HG03060 (cell line): ENCODE data around the gene FSIP2.
"Not testable (repeated sequence)": the region's sequence is repeated elsewhere in the genome, so short reads cannot be mapped to it uniquely, and the experiment has no call there.

Experiments used
- ATAC-seq: cut with Tn5 transposase; IDR thresholded peaks from one replicate; pipeline ENCODE4 v1.9.1; 2021; ENCODE audit warnings: low read depth, moderate number of reproducible peaks; ENCODE audit not compliant: unreplicated experiment

FSIP2 gene

GRCh38 chr2:185793532-185794345, 55.1 kb downstream of the FSIP2 start:
- no peak for ATAC-seq

DNA sequence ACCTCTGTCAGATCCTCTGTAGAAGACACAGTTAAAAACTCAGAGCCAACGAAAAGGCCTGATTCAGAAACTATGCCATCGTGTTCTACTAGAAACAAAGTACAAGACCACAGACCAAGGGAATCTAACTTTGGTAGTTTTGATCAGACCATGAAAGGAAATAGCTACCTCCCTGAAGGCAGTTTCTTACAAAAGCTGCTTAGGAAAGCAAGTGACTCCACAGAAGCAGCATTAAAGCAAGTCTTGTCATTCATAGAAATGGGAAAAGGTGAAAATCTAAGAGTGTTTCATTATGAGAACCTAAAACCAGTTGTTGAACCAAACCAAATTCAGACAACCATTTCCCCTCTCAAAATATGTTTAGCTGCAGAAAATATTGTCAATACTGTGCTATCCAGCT, 58.2 kb downstream of the FSIP2 start:
- ATAC-seq, result no peak

DNA sequence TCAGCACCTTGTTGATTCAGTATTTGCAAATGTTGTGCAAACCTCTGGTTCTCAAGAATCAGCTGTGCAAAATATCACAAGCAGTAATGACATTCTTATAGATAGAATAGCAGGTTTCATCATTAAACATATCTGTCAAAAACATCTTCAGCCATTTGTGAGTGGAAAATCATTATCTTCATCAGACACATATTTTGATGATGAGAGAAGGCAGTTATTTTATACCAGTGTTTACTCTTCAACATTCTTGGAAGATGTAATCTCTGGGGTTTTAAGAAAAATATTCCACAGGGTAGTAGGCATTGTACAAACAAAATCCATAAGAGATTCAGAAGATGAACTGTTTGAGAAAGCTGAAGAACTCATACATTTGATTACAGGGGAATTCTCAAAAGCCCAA, 64.3 kb downstream of the FSIP2 start:
- ATAC-seq, result no peak

DNA sequence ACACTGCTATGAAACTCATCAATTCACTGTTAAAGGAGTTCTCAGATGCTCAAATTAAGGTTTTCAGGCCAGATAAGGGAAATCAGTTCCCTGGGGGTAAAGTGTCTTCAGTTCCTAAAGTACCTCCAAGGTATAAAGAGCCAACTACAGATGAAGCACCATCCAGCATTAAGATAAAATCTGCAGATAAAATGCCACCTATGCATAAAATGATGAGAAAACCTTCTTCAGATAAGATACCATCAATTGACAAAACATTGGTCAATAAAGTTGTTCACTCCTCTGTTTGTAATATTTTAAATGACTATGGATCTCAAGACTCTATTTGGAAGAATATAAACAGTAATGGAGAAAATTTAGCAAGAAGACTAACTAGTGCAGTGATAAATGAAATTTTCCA, 68.2 kb downstream of the FSIP2 start:
- no peak for ATAC-seq

DNA sequence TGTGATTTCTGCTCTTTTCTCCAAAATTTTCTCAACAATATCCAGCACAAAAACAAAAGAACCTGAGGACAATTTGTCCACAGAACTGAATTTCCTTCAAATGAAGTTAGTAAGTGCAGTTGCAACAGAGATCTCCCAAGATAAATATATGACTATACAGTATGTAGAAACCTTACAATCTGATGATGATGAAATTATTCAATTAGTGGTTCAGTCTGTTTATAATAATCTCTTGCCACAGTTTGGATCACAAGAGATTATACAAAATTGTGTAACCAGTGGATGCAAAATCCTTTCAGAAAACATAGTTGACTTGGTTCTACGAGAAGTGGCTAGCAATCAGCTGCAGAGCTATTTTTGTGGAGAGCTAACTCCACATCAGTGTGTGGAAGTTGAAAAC, 68.7 kb downstream of the FSIP2 start:
- no peak for ATAC-seq

DNA sequence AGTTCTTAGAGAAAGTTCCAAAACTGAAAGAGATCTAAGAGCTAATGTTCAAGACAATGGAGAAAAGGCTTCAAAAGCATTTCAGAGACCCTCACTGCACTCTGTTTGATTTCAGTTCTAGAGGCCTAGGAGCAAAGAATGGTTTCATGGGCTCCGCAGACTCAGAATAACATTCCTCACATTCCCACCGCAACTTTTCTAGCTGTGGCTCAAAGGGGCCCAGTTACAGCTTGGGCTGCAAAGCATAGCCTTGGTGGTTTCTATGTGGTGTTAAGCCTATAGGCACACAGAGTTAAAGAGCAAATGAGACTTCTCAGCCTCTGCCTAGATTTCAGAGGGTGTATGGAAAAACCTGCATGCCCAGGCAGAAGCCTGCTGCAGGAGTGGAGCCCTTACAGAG, 73.0 kb downstream of the FSIP2 start:
- no peak for ATAC-seq

- no peak for ATAC-seq
Measured at GRCh38 chr2:185813707-185814106, 75.1 kb downstream of the FSIP2 start.

DNA sequence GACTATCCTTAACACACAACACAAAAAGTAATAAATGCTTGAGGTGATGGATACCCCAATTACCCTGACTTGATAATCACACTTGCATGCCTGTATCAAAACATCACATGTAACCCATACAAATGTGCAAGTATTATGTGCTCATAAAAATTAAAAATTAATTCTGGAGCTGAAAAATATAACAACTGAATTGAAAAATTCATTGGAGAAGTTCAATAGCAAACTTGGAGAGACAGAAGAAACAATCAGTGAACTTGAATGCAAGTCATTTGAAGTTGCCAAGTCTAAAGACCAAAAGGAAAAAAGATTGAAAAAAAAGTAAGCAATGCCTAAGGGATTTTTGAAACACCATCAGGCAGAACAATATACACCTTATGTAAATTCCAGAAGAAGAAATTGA, 79.4 kb downstream of the FSIP2 start:
- no peak for ATAC-seq

DNA sequence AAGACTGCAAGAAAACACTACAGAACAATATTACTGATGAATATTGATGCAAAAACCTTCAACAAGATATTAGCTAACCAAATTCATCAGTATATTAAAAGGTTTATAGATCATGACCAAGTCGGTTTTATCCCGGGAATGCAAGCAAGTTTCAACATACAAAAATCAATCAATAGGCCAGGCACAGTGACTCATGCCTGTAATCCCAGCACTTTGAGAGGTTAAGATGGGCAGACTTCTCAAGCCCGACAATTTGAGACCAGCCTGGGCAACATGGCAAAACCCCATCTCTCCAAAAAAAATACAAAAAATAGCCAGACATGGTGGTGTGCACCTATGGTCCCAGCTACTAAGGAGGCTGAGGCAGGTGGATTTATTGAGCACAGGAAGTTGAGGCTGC, 82.9 kb downstream of the FSIP2 start:
- ATAC-seq, result no peak

GRCh38 chr2:185823773-185824172, 85.2 kb downstream of the FSIP2 start:
- no peak for ATAC-seq

GRCh38 chr2:185825557-185825956, 87.0 kb downstream of the FSIP2 start:
- no peak for ATAC-seq

DNA sequence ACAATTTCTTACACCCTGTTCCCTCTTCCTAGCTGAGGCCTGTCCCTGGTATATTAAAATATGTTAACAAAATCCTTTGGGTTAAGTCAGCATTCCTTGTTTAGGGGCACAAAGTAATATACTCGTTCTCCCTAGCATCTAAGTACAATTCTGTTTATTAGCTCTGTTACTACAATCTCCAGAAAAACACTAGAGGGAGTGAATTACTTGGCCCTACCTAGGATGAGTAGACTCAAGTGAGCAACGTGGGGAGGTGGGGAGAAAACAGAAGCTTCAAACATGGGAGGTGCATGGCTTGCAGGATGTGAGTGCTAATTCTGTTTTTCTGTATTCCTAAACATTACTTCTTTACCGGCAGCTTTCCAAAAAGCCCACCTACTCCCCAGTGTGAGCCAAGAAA, 89.7 kb downstream of the FSIP2 start:
- ATAC-seq, result no peak

DNA sequence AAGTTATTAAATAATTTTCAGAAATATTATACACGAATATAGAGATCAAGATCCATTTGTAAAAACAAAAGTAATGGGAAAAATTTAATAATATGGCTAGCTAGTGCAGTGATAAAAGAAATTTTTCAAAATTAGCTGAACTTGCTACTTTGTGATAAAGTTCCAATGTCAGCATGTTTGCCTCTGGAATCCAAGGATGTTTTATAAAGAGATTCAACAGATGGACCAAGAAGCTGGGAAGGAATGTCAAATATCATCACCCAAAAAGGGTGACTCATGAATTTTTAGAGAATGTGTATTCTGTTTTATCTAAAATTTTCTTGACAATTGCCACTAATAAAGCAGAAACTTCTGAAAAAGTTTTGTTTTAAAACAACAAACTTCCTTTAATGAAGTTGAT, 95.3 kb downstream of the FSIP2 start:
- no peak for ATAC-seq

DNA sequence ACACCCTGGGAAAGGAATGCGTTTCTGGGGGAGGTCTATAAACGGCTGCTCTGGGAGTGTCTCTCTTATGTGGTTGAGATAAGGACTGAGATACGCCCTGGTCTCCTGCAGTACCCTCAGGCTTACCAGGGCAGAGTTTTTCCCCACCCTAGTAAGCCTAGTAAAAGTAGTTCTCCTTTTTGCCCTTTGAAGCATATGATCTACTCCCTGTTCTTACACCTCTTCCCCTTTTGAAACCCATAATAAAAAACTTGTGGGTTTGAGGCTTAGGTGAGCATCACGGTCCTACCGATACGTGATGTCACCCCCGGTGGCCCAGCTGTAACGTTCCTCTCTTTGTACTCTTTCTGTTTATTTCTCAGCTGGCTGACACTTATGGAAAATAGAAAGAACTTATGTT, 97.4 kb downstream of the FSIP2 start:
- ATAC-seq, result no peak

- no peak for ATAC-seq
Measured at GRCh38 chr2:185854885-185855284, 116.3 kb downstream of the FSIP2 start.

GRCh38 chr2:185857691-185858090, 119.1 kb downstream of the FSIP2 start:
- no peak for ATAC-seq

GRCh38 chr2:185859506-185859905, 120.9 kb downstream of the FSIP2 start:
- no peak for ATAC-seq

DNA sequence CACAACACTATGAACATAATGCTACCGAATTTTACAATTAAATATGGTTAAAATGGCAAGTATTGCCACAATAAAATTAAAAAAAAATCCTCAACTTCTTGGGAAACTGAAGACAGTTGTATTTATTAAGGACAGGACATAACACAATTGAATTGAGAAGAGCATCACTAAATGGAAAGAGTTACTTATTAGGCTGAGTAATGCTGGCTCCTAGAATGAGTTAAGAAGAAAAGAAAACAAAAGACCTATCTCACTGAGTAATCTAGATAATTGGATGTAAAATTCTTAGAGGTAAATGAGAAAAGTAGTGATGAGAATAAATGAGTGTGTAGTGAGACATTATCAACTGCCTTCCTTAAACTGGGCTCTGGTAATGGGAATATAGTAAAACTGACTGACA, 121.7 kb downstream of the FSIP2 start:
- ATAC-seq, result no peak

- no peak for ATAC-seq
Measured at GRCh38 chr2:185862657-185863398, 124.2 kb downstream of the FSIP2 start.

DNA sequence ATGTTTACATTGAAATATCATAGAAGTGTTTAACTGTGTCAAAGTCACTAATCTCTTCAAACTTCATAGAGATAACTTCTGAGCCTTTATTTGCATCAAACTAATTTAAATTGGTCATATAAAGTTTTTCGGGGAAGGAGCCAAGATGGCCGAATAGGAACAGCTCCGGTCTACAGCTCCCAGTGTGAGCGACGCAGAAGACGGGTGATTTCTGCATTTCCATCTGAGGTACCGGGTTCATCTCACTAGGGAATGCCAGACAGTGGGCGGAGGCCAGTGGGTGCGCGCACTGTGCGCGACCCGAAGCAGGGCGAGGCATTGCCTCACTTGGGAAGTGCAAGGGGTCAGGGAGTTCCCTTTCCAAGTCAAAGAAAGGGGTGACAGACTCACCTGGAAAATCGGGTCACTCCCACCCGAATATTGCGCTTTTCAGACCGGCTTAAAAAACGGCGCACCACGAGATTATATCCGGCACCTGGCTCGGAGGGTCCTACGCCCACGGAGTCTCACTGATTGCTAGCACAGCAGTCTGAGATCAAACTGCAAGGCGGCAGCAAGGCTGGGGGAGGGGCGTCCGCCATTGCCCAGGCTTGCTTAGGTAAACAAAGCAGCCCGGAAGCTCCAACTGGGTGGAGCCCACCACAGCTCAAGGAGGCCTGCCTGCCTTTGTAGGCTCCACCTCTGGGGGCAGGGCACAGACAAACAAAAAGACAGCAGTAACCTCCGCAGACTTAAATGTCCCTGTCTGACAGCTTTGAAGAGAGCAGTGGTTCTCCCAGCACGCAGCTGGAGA, 126.1 kb downstream of the FSIP2 start:
- ATAC-seq, result not testable (repeated sequence)
